ENCODE results near the gene GIT2.

- TF ChIP-seq CTCF (conservative IDR thresholded peaks at IDR 0.05 in 1 of 2, IDR thresholded peaks at IDR 0.05 in 1 of 2; ENCODE audit: extremely low read depth in 1 of 2, insufficient read depth in 1 of 2, low read depth in 1 of 2, low read length in 2 of 2) (no peak), EZH2 (IDR thresholded peaks at IDR 0.05; ENCODE audit: borderline replicate concordance, low read length) (no peak)
Measured at GRCh38 chr12:109893261-109893995, 102.7 kb downstream of the GIT2 start.
